C4-2B (cell line): ENCODE data around the gene ARHGAP26.

Experiments used
- CTCF ChIP-seq: fragments of 450-650 bp; conservative IDR thresholded peaks from 2 replicates; pipeline ENCODE4 v1.5.1; 2017; ENCODE audit warnings: mild to moderate bottlenecking
- ZFX ChIP-seq: fragments of 450-650 bp; IDR thresholded peaks from 2 replicates; pipeline ENCODE4 v1.6.1; 2017

GRCh38 chr5:142958944-142959682 is 188.9 kb downstream of the ARHGAP26 start:
- no peak for TF ChIP-seq CTCF
- no peak for TF ChIP-seq ZFX
